Effector CD4-positive, alpha-beta T cell (primary cell): ENCODE results near the gene RNF11.

ENCODE experiments used
- DNase-seq: peaks from one replicate; pipeline ENCODE4 v3.0.0-alpha.2; 2020

Gene RNF11

GRCh38 chr1:51316113-51316845 is 80.2 kb downstream of the RNF11 start:
- no peak for DNase-seq

GRCh38 chr1:51316846-51317120 is 80.7 kb downstream of the RNF11 start:
- no peak for DNase-seq

- no peak for DNase-seq
These were observed 81.7 kb downstream of the RNF11 start for GRCh38 chr1:51317798-51318197.

- DNase-seq: no peak
These were observed 85.2 kb downstream of the RNF11 start for GRCh38 chr1:51320967-51321923.

- DNase-seq: no peak
These were observed 85.8 kb downstream of the RNF11 start for GRCh38 chr1:51321924-51322280.

GRCh38 chr1:51322417-51323101 is 86.5 kb downstream of the RNF11 start:
- DNase-seq: no peak
